Thoracic aorta (tissue), 2 donors: ENCODE results near the gene ERBB4. TPM values are rescaled to one million over a fixed set of nuclear protein-coding genes. Genes with fewer than 3 reads are reported as not detected.

Experiments used
- ATAC-seq: fragments of 150-250 bp; one replicate; pipeline ENCODE4 v1.8.0; 2017; ENCODE audit warnings: low read depth; ENCODE audit not compliant: insufficient number of reproducible peaks, low FRiP score
- DNase-seq: peaks from one replicate; pipeline ENCODE4 v3.0.0-alpha.2; 2020; ENCODE audit warnings: low spot score
- H3K27ac ChIP-seq, 2 donors: fragments of 200-600 bp; sonication (generic); 1 replicate in 1 of 2; 2 replicates in 1 of 2; pipeline ENCODE4 v1.5.1; 2016; ENCODE audit warnings: mild to moderate bottlenecking in 2 of 2, moderate library complexity in 2 of 2
- H3K27me3 ChIP-seq: fragments of 200-600 bp; sonication (generic); replicated peaks from 2 replicates; pipeline ENCODE4 v1.6.0; 2016; ENCODE audit warnings: mild to moderate bottlenecking; ENCODE audit not compliant: insufficient read depth
- H3K36me3 ChIP-seq: fragments of 200-600 bp; sonication (generic); one replicate; pipeline ENCODE4 v1.5.1; 2016
- H3K4me1 ChIP-seq, 2 donors: fragments of 200-600 bp; sonication (generic); 1 replicate in 1 of 2; 2 replicates in 1 of 2; pipeline versions ENCODE4 v1.5.1 to v1.6.0; 2016; ENCODE audit warnings: low read depth in 2 of 2, mild to moderate bottlenecking in 1 of 2; ENCODE audit not compliant: control insufficient read depth in 1 of 2
- H3K4me3 ChIP-seq: fragments of 200-600 bp; sonication (generic); 2 replicates; pipeline ENCODE4 v1.5.1; 2016; ENCODE audit warnings: mild to moderate bottlenecking
- H3K9me3 ChIP-seq: fragments of 200-600 bp; sonication (generic); 2 replicates; pipeline ENCODE4 v1.5.1; 2016
- total RNA-seq, 2 donors: library from RNA; depleted of rRNA; stranded (reverse); fragments of >200 nt; gene quantifications; one replicate each; pipeline versions ENCODE4 v1.1.0 to v1.2.3, GENCODE V29; 2016
- TF ChIP-seq, protein P1 (sequence below): fragments of 200-600 bp; sonication (generic); IDR thresholded peaks from one replicate; pipeline ENCODE4 v1.5.1; 2019; ENCODE audit warnings: antibody characterized with exemption

Gene ERBB4
- total RNA-seq, 2 donors from 2014 or later, result 15.7 to 29.3 TPM

GRCh38 chr2:211802666-211803065 is 735.9 kb downstream of the ERBB4 start:
- Histone ChIP-seq H3K4me3 (no peak overlapping the region), H3K27ac (no peak overlapping the region), H3K27me3 (no peaks in the 10 kb centered on the region), H3K9me3 (no peaks in the 10 kb centered on the region), H3K36me3 (no peaks in the 10 kb centered on the region), H3K4me1 (peaks cover 0 to 7% of the 10 kb centered on the region in 2 donors)
- ATAC-seq, result no peak
- TF ChIP-seq, protein P1, sequence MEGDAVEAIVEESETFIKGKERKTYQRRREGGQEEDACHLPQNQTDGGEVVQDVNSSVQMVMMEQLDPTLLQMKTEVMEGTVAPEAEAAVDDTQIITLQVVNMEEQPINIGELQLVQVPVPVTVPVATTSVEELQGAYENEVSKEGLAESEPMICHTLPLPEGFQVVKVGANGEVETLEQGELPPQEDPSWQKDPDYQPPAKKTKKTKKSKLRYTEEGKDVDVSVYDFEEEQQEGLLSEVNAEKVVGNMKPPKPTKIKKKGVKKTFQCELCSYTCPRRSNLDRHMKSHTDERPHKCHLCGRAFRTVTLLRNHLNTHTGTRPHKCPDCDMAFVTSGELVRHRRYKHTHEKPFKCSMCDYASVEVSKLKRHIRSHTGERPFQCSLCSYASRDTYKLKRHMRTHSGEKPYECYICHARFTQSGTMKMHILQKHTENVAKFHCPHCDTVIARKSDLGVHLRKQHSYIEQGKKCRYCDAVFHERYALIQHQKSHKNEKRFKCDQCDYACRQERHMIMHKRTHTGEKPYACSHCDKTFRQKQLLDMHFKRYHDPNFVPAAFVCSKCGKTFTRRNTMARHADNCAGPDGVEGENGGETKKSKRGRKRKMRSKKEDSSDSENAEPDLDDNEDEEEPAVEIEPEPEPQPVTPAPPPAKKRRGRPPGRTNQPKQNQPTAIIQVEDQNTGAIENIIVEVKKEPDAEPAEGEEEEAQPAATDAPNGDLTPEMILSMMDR, result no peak
- DNase-seq, result no peak

DNA sequence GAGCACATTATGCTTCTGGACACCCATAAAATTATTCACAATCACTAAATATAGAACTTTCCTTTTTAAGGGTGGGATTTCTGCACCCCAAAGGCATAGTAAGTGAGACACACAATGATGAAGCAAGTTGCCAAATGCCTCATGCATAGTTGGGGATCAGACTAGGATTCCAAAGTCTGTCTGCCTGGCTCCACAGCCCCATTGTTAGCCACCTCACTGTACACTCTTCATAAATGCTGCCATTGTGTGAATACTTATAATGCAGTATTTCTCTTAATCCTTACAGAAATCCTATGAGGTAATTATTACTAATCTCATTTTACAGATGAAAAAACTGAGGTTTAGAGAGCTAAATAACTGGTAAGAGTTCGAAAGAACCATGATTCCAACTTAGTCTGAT is 738.6 kb downstream of the ERBB4 start:
- Histone ChIP-seq H3K9me3 (no peaks in the 10 kb centered on the region), H3K27me3 (no peaks in the 10 kb centered on the region), H3K36me3 (no peaks in the 10 kb centered on the region), H3K4me3 (no peak overlapping the region), H3K4me1 (peaks cover 0 to 7% of the 10 kb centered on the region in 2 donors), H3K27ac (no peak overlapping the region)
- ATAC-seq (no peak), DNase-seq (no peak)
- TF ChIP-seq, protein P1, result no peak

GRCh38 chr2:211798868-211799267 is 739.7 kb downstream of the ERBB4 start:
- Histone ChIP-seq H3K4me3 (no peak overlapping the region), H3K9me3 (no peaks in the 10 kb centered on the region), H3K36me3 (no peaks in the 10 kb centered on the region), H3K27me3 (no peaks in the 10 kb centered on the region), H3K27ac (no peak overlapping the region), H3K4me1 (peaks cover 0 to 7% of the 10 kb centered on the region in 2 donors)
- DNase-seq (no peak), ATAC-seq (no peak)
- TF ChIP-seq, protein P1, result no peak

DNA sequence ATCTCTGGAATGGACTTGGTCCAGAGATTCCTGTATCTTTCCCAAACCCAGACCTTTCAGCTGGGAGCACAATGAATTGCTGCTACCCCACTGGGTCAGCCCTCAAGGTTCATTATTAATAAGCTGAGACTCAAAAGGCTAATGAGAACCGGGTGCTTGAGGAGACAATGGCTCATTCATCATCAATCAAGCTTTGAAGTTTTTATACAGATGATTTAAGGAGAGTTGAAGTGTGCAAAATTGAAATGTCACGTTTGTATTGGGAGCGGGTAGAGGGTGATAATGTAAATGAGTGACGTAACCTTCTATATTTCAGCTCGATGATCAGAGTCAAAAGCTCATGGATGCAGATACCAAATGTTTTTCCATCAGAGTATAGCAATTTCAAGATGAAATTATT is 744.9 kb downstream of the ERBB4 start:
- ATAC-seq (no peak), DNase-seq (no peak)
- Histone ChIP-seq H3K36me3 (no peaks in the 10 kb centered on the region), H3K9me3 (no peaks in the 10 kb centered on the region), H3K27me3 (no peaks in the 10 kb centered on the region), H3K4me3 (no peak overlapping the region), H3K4me1 (peaks cover 3 to 4% of the 10 kb centered on the region in 2 donors), H3K27ac (no peak overlapping the region)
- TF ChIP-seq, protein P1, result no peak

- no peak overlapping the region for H3K27ac ChIP-seq
- no peaks in the 10 kb centered on the region for H3K36me3 ChIP-seq
- H3K4me1 ChIP-seq, result peaks cover 3 to 4% of the 10 kb centered on the region in 2 donors
- no peak overlapping the region for H3K4me3 ChIP-seq
- TF ChIP-seq, protein P1, result no peak
- no peaks in the 10 kb centered on the region for H3K9me3 ChIP-seq
- H3K27me3 ChIP-seq, result no peaks in the 10 kb centered on the region
- DNase-seq (no peak), ATAC-seq (no peak)
Observed at GRCh38 chr2:211789982-211790381, 748.6 kb downstream of the ERBB4 start.
